Body of pancreas (tissue), 4 donors: Measurements from ENCODE around the gene AKAP8. TPM values are rescaled to one million over a fixed set of nuclear protein-coding genes. Genes with fewer than 3 reads are reported as not detected.
"Not testable (repeated sequence)": the region's sequence is repeated elsewhere in the genome, so short reads cannot be mapped to it uniquely, and the experiment has no call there.

ENCODE experiments used
- ATAC-seq: fragments of 150-250 bp; one replicate; pipeline ENCODE4 v1.9.1; 2016
- DNase-seq, 4 donors: peaks; one replicate each; pipeline ENCODE4 v3.0.0-alpha.2; 2019
- H3K27ac ChIP-seq, 4 donors: fragments of 200-600 bp; sonication (generic); 1 replicate in 3 of 4; 2 replicates in 1 of 4; pipeline versions ENCODE4 v1.5.1 to v1.6.1; 2016 to 2019; ENCODE audit warnings: mild to moderate bottlenecking in 1 of 4, mixed read lengths in 1 of 4, moderate library complexity in 1 of 4
- H3K27me3 ChIP-seq, 2 donors: fragments of 200-600 bp; sonication (generic); one replicate each; pipeline ENCODE4 v1.6.0; 2016; ENCODE audit warnings: mild to moderate bottlenecking in 1 of 2
- H3K36me3 ChIP-seq, 2 donors: fragments of 200-600 bp; sonication (generic); replicated peaks in 1 of 2; 2 replicates each; pipeline ENCODE4 v1.5.1; 2016; ENCODE audit warnings: low read depth in 2 of 2; ENCODE audit not compliant: insufficient read depth in 1 of 2
- H3K4me1 ChIP-seq: fragments of 200-600 bp; sonication (generic); one replicate; pipeline ENCODE4 v1.6.0; 2016
- H3K4me3 ChIP-seq, 2 donors: fragments of 200-600 bp; sonication (generic); 1 replicate in 1 of 2; 2 replicates in 1 of 2; pipeline ENCODE4 v1.5.1; 2016 to 2019
- H3K9me3 ChIP-seq, 3 donors: fragments of 200-600 bp; sonication (generic); 1 replicate in 2 of 3; 2 replicates in 1 of 3; pipeline ENCODE4 v1.5.1; 2016
- POLR2A ChIP-seq, 3 donors: fragments of 450-650 bp; IDR thresholded peaks; one replicate each; pipeline ENCODE4 v1.6.1; 2016; ENCODE audit warnings: antibody characterized with exemption in 3 of 3, mild to moderate bottlenecking in 2 of 3
- WGBS, 2 donors: methylation state at CpG; one replicate each; pipeline ENCODE4 v1.1.5; 2017; 5-methylcytosine and 5-hydroxymethylcytosine counted together
- intact Hi-C: fragments of 100-400 bp; cut with DNase I; formaldehyde crosslinking; loops from one replicate; pipeline ENCODE4 v1.15.1; 2023
- total RNA-seq, 2 donors: library from RNA; depleted of rRNA; stranded (reverse); fragments of >200 nt; gene quantifications; one replicate each; pipeline ENCODE4 v1.1.0, GENCODE V29; 2016
- TF ChIP-seq, protein P1 (sequence below), 7 experiments: fragments of 450-650 bp in 4 of 7; fragments of 200-600 bp in 3 of 7; sonication (generic) in 3 of 7; IDR thresholded peaks; one replicate each; pipeline ENCODE4 v1.5.1; 2016 to 2019; ENCODE audit warnings: antibody characterized with exemption in 7 of 7

AKAP8 gene
- total RNA-seq, 2 donors from 2014 or later: 11.2 to 19.4 TPM

DNA sequence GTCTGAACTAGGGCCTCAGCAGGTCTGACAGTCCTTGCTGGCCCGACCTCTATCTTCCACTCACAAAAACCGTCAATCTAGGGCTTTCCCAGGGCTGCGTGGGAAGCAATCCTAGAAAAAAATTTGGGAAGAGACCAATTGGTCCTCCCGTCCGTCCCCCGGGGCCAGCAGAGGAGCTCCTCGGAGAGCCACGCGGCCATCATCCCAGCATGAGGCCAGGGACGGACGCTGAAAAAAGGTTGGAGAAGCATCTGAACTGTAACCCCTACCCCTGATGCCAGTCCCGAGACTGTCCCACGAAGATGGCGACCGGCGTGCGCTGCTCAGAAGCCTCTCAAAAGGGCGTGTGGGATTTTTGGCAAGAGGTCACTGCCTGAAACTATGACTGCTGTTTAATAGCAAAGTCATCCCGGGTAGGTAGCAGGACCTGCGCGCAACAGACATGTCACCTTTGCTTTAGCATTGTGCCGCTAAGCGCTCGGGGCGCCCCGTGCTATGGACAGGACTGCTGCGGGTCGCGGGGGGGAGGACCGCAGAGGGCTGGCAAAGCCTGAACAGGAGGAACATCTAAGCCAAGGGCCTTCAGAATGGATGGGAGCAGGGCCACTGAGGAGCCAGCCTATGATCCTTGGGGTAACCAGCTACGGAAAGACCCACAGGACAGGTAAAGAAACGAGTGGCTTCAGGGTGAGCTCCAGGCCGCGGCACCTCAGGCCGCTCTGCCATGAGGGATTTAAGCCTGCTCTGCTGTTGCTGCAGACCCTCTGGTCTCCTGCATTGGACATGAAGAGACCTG lies 10.6 kb downstream of the AKAP8 start:
- no peak for ATAC-seq

DNA sequence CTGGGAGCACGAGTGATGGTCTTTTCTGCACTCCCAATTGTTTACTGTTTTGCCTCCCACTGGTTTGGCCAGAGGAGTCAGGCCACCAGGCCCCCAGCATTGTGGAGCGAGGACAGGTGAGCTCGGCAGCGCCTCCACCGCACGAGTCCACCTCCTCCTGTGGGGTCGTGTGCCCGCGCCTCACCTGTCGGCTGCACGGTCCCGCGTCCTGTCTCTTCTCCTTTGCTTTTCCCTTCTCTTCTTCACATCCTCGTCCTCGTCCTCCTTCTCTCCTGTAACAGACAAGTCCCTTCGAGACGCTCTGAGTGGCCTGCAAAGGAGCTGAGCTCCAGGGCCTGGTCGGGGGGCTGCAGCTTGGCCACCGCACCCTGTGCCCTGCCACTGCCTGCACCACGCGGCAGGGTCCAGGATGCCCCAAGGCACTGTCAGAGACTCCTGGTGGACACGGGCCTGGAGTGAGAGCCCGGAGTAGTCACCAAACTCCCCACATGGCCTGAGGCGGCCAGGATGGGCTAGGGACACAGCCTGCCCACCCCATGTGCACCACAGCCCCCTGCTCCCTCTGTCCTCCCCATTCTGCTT lies 11.4 kb downstream of the AKAP8 start:
- Histone ChIP-seq H3K27me3 (no peaks in the 10 kb centered on the region), H3K36me3 (peaks cover 15 to 46% of the 10 kb centered on the region in 2 donors), H3K4me1 (no peaks in the 10 kb centered on the region), H3K4me3 (no peak overlapping the region), H3K27ac (no peak overlapping the region), H3K9me3 (no peaks in the 10 kb centered on the region)
- TF ChIP-seq, protein P1, sequence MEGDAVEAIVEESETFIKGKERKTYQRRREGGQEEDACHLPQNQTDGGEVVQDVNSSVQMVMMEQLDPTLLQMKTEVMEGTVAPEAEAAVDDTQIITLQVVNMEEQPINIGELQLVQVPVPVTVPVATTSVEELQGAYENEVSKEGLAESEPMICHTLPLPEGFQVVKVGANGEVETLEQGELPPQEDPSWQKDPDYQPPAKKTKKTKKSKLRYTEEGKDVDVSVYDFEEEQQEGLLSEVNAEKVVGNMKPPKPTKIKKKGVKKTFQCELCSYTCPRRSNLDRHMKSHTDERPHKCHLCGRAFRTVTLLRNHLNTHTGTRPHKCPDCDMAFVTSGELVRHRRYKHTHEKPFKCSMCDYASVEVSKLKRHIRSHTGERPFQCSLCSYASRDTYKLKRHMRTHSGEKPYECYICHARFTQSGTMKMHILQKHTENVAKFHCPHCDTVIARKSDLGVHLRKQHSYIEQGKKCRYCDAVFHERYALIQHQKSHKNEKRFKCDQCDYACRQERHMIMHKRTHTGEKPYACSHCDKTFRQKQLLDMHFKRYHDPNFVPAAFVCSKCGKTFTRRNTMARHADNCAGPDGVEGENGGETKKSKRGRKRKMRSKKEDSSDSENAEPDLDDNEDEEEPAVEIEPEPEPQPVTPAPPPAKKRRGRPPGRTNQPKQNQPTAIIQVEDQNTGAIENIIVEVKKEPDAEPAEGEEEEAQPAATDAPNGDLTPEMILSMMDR (IDR thresholded peaks at IDR 0.05): no peak
- no peak for TF ChIP-seq POLR2A (IDR thresholded peaks at IDR 0.05)
- DNase-seq (no peak), ATAC-seq (no peak)
- WGBS, 2 donors: 92 to 94% methylated on average over 20 to 24 of the region's 24 CpGs
- intact Hi-C loops: no loop called here

More for the DNA sequence above, 10.6 kb downstream of the AKAP8 start:
- no peak for DNase-seq
- H3K27ac ChIP-seq: no peak overlapping the region
- no peaks in the 10 kb centered on the region for H3K9me3 ChIP-seq
- TF ChIP-seq, protein P1 (IDR thresholded peaks at IDR 0.05): no peak
- no peak for TF ChIP-seq POLR2A (IDR thresholded peaks at IDR 0.05)
- whole genome bisulfite sequencing, 2 donors: 90 to 91% methylated on average over 16 to 26 of the region's 35 CpGs
- no peaks in the 10 kb centered on the region for H3K4me1 ChIP-seq
- H3K36me3 ChIP-seq: peaks cover 15 to 46% of the 10 kb centered on the region in 2 donors
- no peaks in the 10 kb centered on the region for H3K27me3 ChIP-seq
- intact Hi-C loops: no loop called here
- H3K4me3 ChIP-seq: no peak overlapping the region

DNA sequence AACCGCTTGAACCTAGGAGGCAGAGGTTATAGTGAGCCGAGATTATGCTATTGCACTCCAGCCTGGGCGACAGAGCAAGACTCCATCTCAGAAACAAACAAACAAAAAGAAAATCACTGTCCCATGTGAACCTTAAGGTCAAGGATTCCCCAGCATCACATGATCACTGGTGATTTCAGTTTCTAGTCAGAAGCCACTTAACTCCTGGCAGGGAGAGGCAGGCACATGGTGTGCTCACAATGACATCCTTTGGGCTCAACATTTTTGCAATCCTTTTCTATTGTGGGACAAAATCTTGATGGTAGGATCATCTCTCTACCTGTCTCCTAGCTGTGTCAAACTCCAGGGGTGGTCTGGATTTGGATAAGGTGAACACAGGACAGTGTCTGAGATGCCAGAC lies 12.1 kb downstream of the AKAP8 start:
- no peaks in the 10 kb centered on the region for H3K9me3 ChIP-seq
- H3K4me1 ChIP-seq: no peaks in the 10 kb centered on the region
- DNase-seq: no peak
- ATAC-seq: peak; percentile 27
- intact Hi-C loops: no loop called here
- H3K36me3 ChIP-seq: peaks cover 15 to 46% of the 10 kb centered on the region in 2 donors
- TF ChIP-seq, protein P1 (IDR thresholded peaks at IDR 0.05): no peak
- no peak for TF ChIP-seq POLR2A (IDR thresholded peaks at IDR 0.05)
- H3K27ac ChIP-seq: no peak overlapping the region
- H3K4me3 ChIP-seq: no peak overlapping the region
- 83 to 87% methylated on average over 3 of the region's 3 CpGs for WGBS, 2 donors
- no peaks in the 10 kb centered on the region for H3K27me3 ChIP-seq

DNA sequence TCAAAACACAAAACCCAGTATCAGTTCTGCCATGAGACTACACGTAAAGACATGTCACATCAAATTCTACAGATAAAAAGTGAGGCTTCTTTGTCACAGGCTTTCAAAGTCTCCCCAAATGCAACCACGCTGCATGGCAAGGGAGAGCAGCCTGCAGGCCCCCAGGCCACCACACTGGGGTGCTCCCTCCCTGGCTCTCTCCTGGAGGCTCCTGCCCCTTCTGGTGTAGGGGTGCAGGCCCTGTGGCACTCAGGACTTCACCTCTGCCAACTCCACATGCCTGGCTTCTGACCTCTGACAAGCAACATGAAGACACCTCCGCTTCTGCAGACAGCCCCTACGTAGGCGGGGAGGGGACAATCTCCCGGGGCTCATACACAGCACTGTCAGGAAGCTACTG lies 14.3 kb downstream of the AKAP8 start:
- peaks cover 17 to 41% of the 10 kb centered on the region in 2 donors for H3K36me3 ChIP-seq
- DNase-seq (no peak), ATAC-seq (no peak)
- H3K27me3 ChIP-seq: no peaks in the 10 kb centered on the region
- no peak overlapping the region for H3K4me3 ChIP-seq
- H3K9me3 ChIP-seq: no peaks in the 10 kb centered on the region
- intact Hi-C loops: no loop called here
- WGBS, 2 donors: 91% methylated on average over 6 of the region's 6 CpGs; no CpG with 5 or more reads in 1 of the 2 donors
- no peak overlapping the region for H3K27ac ChIP-seq
- TF ChIP-seq POLR2A (IDR thresholded peaks at IDR 0.05): no peak
- TF ChIP-seq, protein P1 (IDR thresholded peaks at IDR 0.05): no peak
- no peaks in the 10 kb centered on the region for H3K4me1 ChIP-seq

DNA sequence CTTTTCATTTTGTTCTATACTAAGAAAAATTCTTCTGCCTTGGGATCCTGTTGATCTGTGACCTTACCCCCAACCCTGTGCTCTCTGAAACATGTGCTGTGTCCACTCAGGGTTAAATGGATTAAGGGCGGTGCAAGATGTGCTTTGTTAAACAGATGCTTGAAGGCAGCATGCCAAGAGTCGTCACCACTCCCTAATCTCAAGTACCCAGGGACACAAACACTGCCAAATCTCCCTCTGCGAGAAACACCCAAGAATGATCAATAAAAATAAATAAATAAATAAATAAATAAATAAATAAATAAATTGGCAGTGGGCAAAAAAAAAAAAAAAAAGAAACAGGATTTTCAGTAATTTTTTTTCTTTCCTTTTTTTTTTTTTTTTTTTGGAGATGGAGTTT lies 15.8 kb downstream of the AKAP8 start:
- peak; percentile 35 to 67 (median 50) for DNase-seq
- H3K9me3 ChIP-seq, H3K4me1 ChIP-seq, ATAC-seq, H3K27ac ChIP-seq, H3K4me3 ChIP-seq, intact Hi-C loops, H3K27me3 ChIP-seq: not testable (repeated sequence)
- peaks cover 15 to 34% of the 10 kb centered on the region in 2 donors for H3K36me3 ChIP-seq
- WGBS, 2 donors: 25 to 39% methylated on average over 3 of the region's 3 CpGs

DNA sequence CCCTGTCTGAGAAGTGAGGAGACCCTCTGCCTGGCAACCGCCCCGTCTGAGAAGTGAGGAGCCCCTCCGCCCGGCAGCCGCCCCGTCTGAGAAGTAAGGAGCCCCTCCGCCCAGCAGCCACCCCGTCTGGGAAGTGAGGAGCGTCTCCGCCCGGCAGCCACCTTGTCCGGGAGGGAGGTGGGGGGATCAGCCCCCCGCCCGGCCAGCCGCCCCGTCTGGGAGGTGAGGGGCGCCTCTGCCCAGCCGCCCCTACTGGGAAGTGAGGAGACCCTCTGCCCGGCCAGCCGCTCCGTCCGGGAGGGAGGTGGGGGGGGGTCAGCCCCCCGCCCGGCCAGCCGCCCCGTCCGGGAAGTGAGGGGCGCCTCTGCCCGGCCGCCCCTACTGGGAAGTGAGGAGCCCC lies 16.5 kb downstream of the AKAP8 start:
- H3K9me3 ChIP-seq, H3K4me3 ChIP-seq, DNase-seq, ATAC-seq, intact Hi-C loops, H3K27ac ChIP-seq, H3K27me3 ChIP-seq, H3K4me1 ChIP-seq: not testable (repeated sequence)
- no CpG with 5 or more reads among the region's 30 CpGs for WGBS, 2 donors
- peaks cover 22 to 34% of the 10 kb centered on the region in 2 donors for H3K36me3 ChIP-seq

DNA sequence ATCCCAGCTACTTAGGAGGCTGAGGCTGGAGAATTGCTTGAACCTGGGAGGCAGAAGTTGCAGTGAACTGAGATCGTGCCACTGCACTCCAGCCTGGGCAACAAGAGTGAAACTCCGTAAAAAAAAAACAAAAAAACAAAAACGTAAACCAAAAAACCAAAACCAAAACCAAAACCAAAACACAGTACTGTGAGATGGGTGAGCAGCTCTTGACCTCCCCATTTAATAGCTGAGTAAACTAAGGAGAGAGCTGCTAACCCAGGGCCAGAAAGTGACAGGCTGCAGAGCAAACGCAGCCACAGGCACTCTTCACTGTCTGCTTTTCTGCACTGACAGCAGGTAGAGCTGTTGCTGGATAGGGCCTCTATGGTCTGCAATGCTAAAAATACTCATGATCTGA lies 19.6 kb downstream of the AKAP8 start:
- H3K27ac ChIP-seq, H3K4me1 ChIP-seq, H3K9me3 ChIP-seq, DNase-seq, H3K4me3 ChIP-seq, intact Hi-C loops, H3K27me3 ChIP-seq, ATAC-seq: not testable (repeated sequence)
- WGBS, 2 donors: 79 to 83% methylated on average over 4 of the region's 4 CpGs
- H3K36me3 ChIP-seq: peaks cover 30 to 31% of the 10 kb centered on the region in 2 donors
